Astrocyte (in vitro differentiated cells and primary cell): ENCODE measurements around the gene RAD54L2.

Source experiments
- CTCF ChIP-seq: IDR thresholded peaks from 2 replicates; pipeline ENCODE4 v1.5.1; 2011; ENCODE audit warnings: low read depth, mild to moderate bottlenecking, inconsistent platforms, low read length, moderate library complexity; ENCODE audit not compliant: insufficient read depth
- EZH2 ChIP-seq: IDR thresholded peaks from 2 replicates; pipeline ENCODE4 v1.6.1; 2012; ENCODE audit warnings: mild to moderate bottlenecking, low read length, inconsistent platforms; ENCODE audit not compliant: insufficient read depth

DNA sequence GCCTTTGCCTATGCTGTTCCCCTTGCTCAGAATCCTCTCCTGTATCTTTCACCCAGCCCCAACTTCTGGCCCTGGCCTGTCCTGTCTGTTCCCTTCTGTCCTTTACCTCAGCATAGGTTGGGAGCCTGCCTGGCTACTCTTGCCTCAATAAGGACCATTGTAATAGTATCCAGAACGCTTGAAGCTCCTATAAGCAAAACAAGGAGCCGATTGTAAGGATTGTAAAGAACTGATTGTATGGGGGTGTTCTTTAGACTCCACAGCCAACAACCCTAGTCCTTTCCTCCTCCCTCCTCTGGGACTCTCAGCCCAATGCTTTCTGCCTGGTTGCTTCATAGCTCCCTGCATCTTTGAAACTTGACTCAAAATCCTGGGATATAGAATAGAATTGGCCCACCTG, 18.7 kb upstream of the RAD54L2 start:
- TF ChIP-seq CTCF (no peak), EZH2 (no peak)
